Activated T-helper 17 cell treated with anti-CD3 and anti-CD28 coated beads, Interleukin-2, amount 50 U/mL, for 72 hours (primary cell): ENCODE measurements around the gene RTL10. TPM values are rescaled to one million over a fixed set of nuclear protein-coding genes. Genes with fewer than 3 reads are reported as not detected.
"Not testable (repeated sequence)": the region's sequence is repeated elsewhere in the genome, so short reads cannot be mapped to it uniquely, and the experiment has no call there.

ENCODE experiments used
- ATAC-seq: fragments of 150-1000 bp; cut with Tn5 transposase; replicated peaks from 2 replicates; pipeline ENCODE4 v1.10.0; 2021; ENCODE audit warnings: mild to moderate bottlenecking, moderate library complexity
- H3K27ac Mint-ChIP-seq: one replicate; pipeline ENCODE4 v1.8.0; 2022; ENCODE audit warnings: mixed read lengths
- H3K27me3 Mint-ChIP-seq: one replicate; pipeline ENCODE4 v1.8.0; 2022; ENCODE audit warnings: mixed read lengths
- H3K36me3 Mint-ChIP-seq: one replicate; pipeline ENCODE4 v1.8.0; 2022; ENCODE audit warnings: low read depth, mild to moderate bottlenecking, mixed read lengths
- H3K4me1 Mint-ChIP-seq: one replicate; pipeline ENCODE4 v1.8.0; 2022; ENCODE audit warnings: mixed read lengths
- H3K4me3 Mint-ChIP-seq: one replicate; pipeline ENCODE4 v1.8.0; 2022; ENCODE audit warnings: mild to moderate bottlenecking, mixed read lengths
- H3K9me3 Mint-ChIP-seq: one replicate; pipeline ENCODE4 v1.8.0; 2022; ENCODE audit warnings: mixed read lengths
- total RNA-seq, 2 donors: library from RNA; stranded (reverse); gene quantifications; one replicate each; pipeline ENCODE4 v1.2.3, GENCODE V29; 2022

RTL10 gene
- total RNA-seq, 2 donors from 2014 or later, result 13.0 to 16.4 TPM

GRCh38 chr22:19883446-19883845 lies 28.8 kb upstream of the RTL10 start:
- H3K27ac Mint-ChIP-seq, H3K4me3 Mint-ChIP-seq, H3K27me3 Mint-ChIP-seq, H3K36me3 Mint-ChIP-seq, ATAC-seq, H3K9me3 Mint-ChIP-seq: not testable (repeated sequence)
- H3K4me1 Mint-ChIP-seq, result peaks cover 14% of the 10 kb centered on the region

GRCh38 chr22:19882446-19883381 lies 28.0 kb upstream of the RTL10 start:
- Mint-ChIP-seq H3K4me3 (no peak overlapping the region), H3K4me1 (peaks cover 14% of the 10 kb centered on the region), H3K36me3 (no peaks in the 10 kb centered on the region), H3K27ac (no peak overlapping the region), H3K9me3 (no peaks in the 10 kb centered on the region), H3K27me3 (no peaks in the 10 kb centered on the region)
- ATAC-seq, result no peak

DNA sequence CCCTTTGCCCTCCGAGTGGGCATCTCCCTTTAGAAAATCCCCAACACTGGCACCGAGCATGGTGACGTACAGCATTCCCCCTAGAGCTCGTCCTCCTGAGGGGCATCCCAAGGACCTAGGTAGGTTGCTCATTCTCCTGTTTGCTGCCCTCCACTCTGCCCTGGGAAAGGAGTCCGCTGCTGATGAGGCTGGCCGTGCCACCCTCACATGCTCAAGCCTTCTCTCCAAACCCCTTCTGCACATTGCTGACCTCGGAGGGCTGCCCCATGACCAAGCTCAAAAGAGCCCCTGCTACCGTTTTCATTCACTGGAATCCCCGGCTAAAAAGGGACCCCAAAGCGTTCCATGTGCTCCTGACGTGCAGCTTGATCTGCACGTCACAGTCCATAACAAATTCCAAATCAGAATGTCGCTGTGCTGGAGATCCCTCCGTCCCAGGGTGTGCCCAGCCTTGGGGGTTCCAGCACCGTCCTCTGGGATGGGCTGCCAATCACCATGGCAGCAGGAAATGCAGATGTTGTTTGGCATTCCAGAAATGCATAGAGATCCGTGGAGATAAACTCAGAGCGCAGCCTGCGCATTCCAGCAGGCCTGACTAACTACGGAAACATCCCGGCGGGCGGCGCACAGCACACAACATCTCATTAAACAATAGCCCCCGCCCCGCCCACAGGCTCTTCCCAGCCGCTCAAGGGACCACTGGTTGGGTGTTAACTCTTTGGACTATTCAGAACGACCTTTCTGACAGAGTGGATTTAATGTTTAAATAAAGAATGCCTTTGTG lies 26.3 kb upstream of the RTL10 start:
- Mint-ChIP-seq H3K27me3 (no peaks in the 10 kb centered on the region), H3K27ac (no peak overlapping the region), H3K4me1 (peaks cover 5% of the 10 kb centered on the region), H3K9me3 (no peaks in the 10 kb centered on the region), H3K4me3 (no peak overlapping the region), H3K36me3 (no peaks in the 10 kb centered on the region)
- no peak for ATAC-seq

DNA sequence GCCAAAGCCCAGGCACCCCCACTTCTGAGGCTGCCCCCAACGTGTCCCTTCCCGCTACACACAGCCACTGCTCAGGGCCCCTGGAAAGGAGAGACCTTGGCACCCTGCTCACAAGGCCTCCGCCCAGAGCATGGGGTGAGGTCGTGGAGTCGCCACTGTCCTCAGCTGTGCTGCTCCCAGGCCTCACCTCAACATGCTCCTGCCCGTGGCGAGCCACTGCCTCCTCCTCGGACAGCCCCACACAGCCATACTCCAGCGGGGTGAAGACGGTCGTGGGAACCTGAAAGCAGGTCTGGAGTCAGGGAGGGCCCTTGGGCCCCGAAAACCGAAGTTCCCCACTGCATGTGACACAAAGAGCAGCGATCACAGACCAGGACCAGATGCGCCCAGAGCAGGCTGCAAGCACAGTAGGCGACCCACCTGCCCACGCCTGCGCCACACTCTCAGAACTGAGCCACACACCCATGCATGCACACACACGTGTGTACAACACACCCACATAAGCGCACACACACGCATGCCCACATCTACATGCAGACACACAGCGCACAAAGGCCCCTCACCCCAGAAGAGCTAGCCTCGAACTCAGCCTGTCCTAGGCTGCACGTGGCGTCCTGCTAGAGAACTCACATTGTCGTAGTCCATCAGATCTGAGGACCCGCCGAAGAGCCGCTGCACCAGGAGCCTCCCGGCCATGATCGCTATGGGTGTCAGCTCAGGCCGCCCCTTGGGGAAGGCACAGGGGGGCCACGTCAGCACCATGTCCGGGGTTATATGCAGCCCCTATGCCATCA lies 25.5 kb upstream of the RTL10 start:
- H3K36me3 Mint-ChIP-seq, result no peaks in the 10 kb centered on the region
- H3K27ac Mint-ChIP-seq, result no peak overlapping the region
- ATAC-seq, result no peak
- H3K4me3 Mint-ChIP-seq, result no peak overlapping the region
- no peaks in the 10 kb centered on the region for H3K9me3 Mint-ChIP-seq
- no peaks in the 10 kb centered on the region for H3K27me3 Mint-ChIP-seq
- no peaks in the 10 kb centered on the region for H3K4me1 Mint-ChIP-seq

- Mint-ChIP-seq H3K4me3 (no peak overlapping the region), H3K27ac (no peak overlapping the region), H3K27me3 (no peaks in the 10 kb centered on the region), H3K9me3 (no peaks in the 10 kb centered on the region), H3K4me1 (no peaks in the 10 kb centered on the region), H3K36me3 (no peaks in the 10 kb centered on the region)
- no peak for ATAC-seq
Measured at GRCh38 chr22:19879643-19879991, 24.9 kb upstream of the RTL10 start.

- Mint-ChIP-seq H3K27me3 (no peaks in the 10 kb centered on the region), H3K4me3 (no peak overlapping the region), H3K4me1 (no peaks in the 10 kb centered on the region), H3K36me3 (no peaks in the 10 kb centered on the region), H3K27ac (no peak overlapping the region), H3K9me3 (no peaks in the 10 kb centered on the region)
- ATAC-seq, result no peak
Measured at GRCh38 chr22:19879246-19879570, 24.5 kb upstream of the RTL10 start.

DNA sequence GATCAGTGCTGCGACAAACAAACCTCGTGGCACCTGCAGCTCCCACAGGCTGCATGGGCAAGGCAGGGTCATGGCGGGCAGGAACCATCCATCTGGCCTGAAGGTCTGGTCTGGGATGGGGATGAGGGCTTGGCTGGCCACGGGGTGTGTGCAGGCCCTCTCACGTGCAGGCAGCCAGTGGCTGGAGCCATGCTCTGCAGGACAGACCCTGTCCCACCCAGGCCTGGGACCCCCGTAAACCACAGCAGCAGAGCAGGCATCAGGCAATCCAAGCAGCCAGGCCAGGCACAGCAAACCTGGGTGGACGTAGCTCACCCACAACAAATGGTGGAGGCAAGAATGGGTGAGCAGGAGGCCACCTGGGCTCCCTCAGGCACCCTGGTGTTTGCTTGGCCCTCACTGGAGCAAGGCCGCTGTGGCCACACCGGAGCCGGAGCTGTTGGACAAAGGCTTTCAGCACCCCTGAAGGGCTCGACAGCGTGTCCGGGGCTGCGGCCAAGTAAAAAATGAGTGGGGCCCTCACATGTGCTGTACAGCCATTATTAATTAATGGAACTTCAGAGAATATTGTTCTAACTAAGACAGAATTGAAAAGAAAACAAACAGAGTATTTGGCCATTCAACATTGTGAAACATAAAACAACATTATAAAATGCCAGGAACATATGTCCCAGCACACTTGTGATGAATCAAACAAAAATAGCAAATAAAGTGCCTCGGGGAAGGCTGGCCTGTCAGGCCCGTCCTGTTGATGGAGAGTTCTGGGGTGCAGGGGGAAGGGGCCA lies 24.0 kb upstream of the RTL10 start:
- no peaks in the 10 kb centered on the region for H3K27me3 Mint-ChIP-seq
- H3K27ac Mint-ChIP-seq, result no peak overlapping the region
- H3K36me3 Mint-ChIP-seq, result no peaks in the 10 kb centered on the region
- no peaks in the 10 kb centered on the region for H3K9me3 Mint-ChIP-seq
- H3K4me3 Mint-ChIP-seq, result no peak overlapping the region
- no peaks in the 10 kb centered on the region for H3K4me1 Mint-ChIP-seq
- no peak for ATAC-seq

- Mint-ChIP-seq H3K4me3 (no peak overlapping the region), H3K27me3 (no peaks in the 10 kb centered on the region), H3K4me1 (no peaks in the 10 kb centered on the region), H3K27ac (no peak overlapping the region), H3K9me3 (no peaks in the 10 kb centered on the region), H3K36me3 (no peaks in the 10 kb centered on the region)
- no peak for ATAC-seq
Measured at GRCh38 chr22:19877626-19878339, 23.1 kb upstream of the RTL10 start.

DNA sequence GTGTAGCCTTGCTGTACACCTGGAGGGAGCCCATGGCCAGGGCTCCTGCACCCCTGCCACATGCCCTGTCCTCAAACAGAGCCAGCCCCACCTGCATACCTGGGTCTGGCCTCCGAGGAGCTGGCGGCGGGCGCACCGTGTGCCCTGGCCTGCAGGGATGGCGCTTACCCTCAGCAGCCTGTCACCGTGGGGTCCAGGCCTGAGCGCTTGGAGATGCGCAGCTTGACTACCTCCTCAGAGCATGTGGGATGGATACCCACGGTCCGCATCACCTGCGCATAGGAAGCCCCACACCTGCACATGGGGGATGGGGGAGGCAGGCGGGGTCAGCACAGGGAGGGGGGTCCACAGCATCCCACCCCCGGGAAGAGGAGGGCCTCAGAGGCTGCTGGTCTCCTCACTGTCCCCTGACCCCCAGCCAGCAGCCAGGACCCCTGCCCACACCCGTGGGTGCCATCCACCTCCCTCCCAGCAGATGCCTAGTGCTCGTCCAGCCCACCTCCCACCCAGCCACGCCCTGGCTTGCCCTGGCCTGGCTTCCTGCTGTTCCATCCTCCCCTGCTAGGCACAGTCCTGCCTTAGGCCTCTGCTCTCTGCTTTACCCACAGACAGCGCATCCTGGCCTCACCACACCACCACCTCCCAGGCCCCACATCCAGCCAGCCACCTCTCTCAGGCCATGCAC lies 22.4 kb upstream of the RTL10 start:
- no peak overlapping the region for H3K27ac Mint-ChIP-seq
- no peaks in the 10 kb centered on the region for H3K36me3 Mint-ChIP-seq
- no peaks in the 10 kb centered on the region for H3K4me1 Mint-ChIP-seq
- no peaks in the 10 kb centered on the region for H3K9me3 Mint-ChIP-seq
- no peak overlapping the region for H3K4me3 Mint-ChIP-seq
- no peaks in the 10 kb centered on the region for H3K27me3 Mint-ChIP-seq
- ATAC-seq, result no peak

DNA sequence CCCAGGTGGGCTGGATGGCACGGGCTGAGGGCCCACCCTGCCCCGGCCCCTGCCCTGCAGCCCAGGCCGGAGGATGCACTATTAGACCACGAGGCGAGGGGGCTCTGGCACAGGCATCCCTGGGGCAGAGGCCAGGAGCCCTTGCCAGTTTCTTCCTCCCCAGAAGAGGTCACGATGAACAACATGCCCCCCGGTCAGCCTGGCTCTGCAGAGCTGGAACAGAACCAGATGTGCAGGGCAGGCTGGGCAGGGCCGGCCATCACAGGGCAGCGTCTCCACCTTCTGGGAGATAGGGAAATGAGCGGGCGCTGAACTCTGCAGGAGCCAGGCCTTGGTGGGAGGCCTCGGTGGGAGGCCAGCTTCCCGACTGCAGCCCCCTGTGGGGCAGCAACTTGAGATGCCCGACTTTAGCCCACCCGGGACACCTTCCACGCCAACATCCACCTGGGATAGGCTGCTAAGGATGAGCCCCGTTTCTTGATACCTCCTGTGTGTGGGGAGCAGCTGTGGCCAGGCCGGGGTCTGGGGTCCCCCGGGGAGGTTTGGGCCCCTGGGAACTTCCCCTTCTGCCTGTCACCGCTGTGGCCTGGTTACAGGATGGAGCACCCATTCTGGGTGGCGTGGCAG lies 21.8 kb upstream of the RTL10 start:
- no peaks in the 10 kb centered on the region for H3K9me3 Mint-ChIP-seq
- H3K27ac Mint-ChIP-seq, result no peak overlapping the region
- ATAC-seq, result no peak

DNA sequence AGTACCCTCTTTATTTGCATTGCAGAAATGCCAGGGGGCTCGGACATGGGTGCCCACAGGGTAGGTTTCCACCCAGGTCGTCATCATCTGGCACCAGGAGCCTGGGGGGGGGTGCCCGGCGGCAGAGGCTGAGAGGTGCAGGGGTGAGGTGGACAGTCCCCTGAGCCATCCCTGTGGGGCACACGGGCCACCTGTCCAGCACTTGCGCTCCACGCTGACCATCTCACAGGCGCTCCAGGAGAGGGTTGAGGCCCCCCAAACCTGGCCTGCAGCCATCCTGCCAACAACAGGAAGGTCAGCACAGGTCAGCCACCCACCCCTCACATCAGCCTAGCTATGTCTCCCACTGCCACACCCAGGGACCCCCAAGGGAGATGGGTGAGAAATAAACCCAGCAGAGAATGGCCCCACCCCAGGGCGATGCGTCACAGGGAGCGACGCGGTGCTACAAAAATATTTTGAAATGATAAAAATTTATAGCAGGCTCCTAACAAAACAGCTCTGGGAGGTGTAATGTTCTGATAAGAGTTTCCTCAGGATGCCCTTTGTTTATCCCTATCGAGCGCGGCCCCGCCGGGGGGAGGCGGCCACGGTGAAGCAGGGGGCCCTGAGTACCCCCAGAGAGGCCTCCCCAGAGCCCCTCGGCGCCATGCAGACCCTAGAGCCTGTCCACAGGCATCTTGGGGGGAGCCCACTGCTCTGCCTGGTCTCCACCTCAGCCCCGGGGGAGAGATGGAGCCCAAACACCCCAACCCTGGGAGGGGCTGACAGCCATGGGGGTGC lies 21.0 kb upstream of the RTL10 start:
- Mint-ChIP-seq H3K9me3 (no peaks in the 10 kb centered on the region), H3K27me3 (no peaks in the 10 kb centered on the region), H3K4me1 (no peaks in the 10 kb centered on the region), H3K27ac (no peak overlapping the region), H3K36me3 (no peaks in the 10 kb centered on the region), H3K4me3 (no peak overlapping the region)
- no peak for ATAC-seq

More for the DNA sequence above, 21.8 kb upstream of the RTL10 start:
- H3K4me3 Mint-ChIP-seq, result no peak overlapping the region
- no peaks in the 10 kb centered on the region for H3K36me3 Mint-ChIP-seq
- H3K4me1 Mint-ChIP-seq, result no peaks in the 10 kb centered on the region
- no peaks in the 10 kb centered on the region for H3K27me3 Mint-ChIP-seq

- no peak for ATAC-seq
- no peak overlapping the region for H3K27ac Mint-ChIP-seq
- H3K9me3 Mint-ChIP-seq, result no peaks in the 10 kb centered on the region
- peak overlapping the region; percentile 51 for H3K4me3 Mint-ChIP-seq
- H3K4me1 Mint-ChIP-seq, result no peaks in the 10 kb centered on the region
- H3K36me3 Mint-ChIP-seq, result no peaks in the 10 kb centered on the region
- no peaks in the 10 kb centered on the region for H3K27me3 Mint-ChIP-seq
Measured at GRCh38 chr22:19875061-19875530, 20.4 kb upstream of the RTL10 start.
